Stimulated activated CD4-positive, alpha-beta T cell treated with anti-CD3 and anti-CD28 coated beads, Interleukin-1b, Interleukin-23, amount 100 ng/mL, for 1 hour (primary cell): Measurements from ENCODE around the gene FAM149B1.

Source experiments
- DNase-seq, 2 donors: peaks; one replicate each; pipeline ENCODE4 v3.0.0-alpha.2; 2020; ENCODE audit warnings: low read depth in 2 of 2

Gene FAM149B1

GRCh38 chr10:73174148-73174925 lies 6.4 kb downstream of the FAM149B1 start:
- DNase-seq = no peak

GRCh38 chr10:73182568-73182967 lies 14.6 kb downstream of the FAM149B1 start:
- DNase-seq = no peak

- no peak for DNase-seq
Measured at GRCh38 chr10:73183667-73184281, 15.9 kb downstream of the FAM149B1 start.

GRCh38 chr10:73186266-73186665 lies 18.3 kb downstream of the FAM149B1 start:
- DNase-seq = no peak

GRCh38 chr10:73190188-73190587 lies 22.3 kb downstream of the FAM149B1 start:
- DNase-seq = no peak

- DNase-seq = no peak
Measured at GRCh38 chr10:73205081-73205480, 37.2 kb downstream of the FAM149B1 start.

GRCh38 chr10:73205890-73206289 lies 38.0 kb downstream of the FAM149B1 start:
- DNase-seq = no peak

- no peak for DNase-seq
Measured at GRCh38 chr10:73206385-73206784, 38.5 kb downstream of the FAM149B1 start.

GRCh38 chr10:73207883-73208282 lies 40.0 kb downstream of the FAM149B1 start:
- DNase-seq = no peak

GRCh38 chr10:73209705-73210104 lies 41.8 kb downstream of the FAM149B1 start:
- no peak for DNase-seq

- DNase-seq = no peak
Measured at GRCh38 chr10:73210395-73211105, 42.6 kb downstream of the FAM149B1 start.

- no peak for DNase-seq
Measured at GRCh38 chr10:73211106-73211811, 43.3 kb downstream of the FAM149B1 start.

GRCh38 chr10:73215749-73216148 lies 47.8 kb downstream of the FAM149B1 start:
- no peak for DNase-seq

- DNase-seq = no peak
Measured at GRCh38 chr10:73217628-73218027, 49.7 kb downstream of the FAM149B1 start.

- DNase-seq = no peak
Measured at GRCh38 chr10:73218431-73219191, 50.7 kb downstream of the FAM149B1 start.

GRCh38 chr10:73219384-73219783 lies 51.5 kb downstream of the FAM149B1 start:
- no peak for DNase-seq

- no peak for DNase-seq
Measured at GRCh38 chr10:73220989-73221388, 53.1 kb downstream of the FAM149B1 start.

GRCh38 chr10:73225518-73225917 lies 57.6 kb downstream of the FAM149B1 start:
- DNase-seq = no peak

- DNase-seq = no peak
Measured at GRCh38 chr10:73226663-73227062, 58.7 kb downstream of the FAM149B1 start.

GRCh38 chr10:73228247-73228646 lies 60.3 kb downstream of the FAM149B1 start:
- DNase-seq = no peak

- no peak for DNase-seq
Measured at GRCh38 chr10:73229567-73229966, 61.6 kb downstream of the FAM149B1 start.
